Glutamatergic neuron (in vitro differentiated cells): ENCODE data around the gene EXOC6B. TPM values are rescaled to one million over a fixed set of nuclear protein-coding genes. Genes with fewer than 3 reads are reported as not detected.

Source experiments
- DNase-seq: peaks from one replicate; pipeline ENCODE4 v3.0.0; 2022
- H3K27ac Mint-ChIP-seq: one replicate; pipeline ENCODE4 v1.8.0; 2020; ENCODE audit warnings: mild to moderate bottlenecking, mixed read lengths, inconsistent platforms; ENCODE audit not compliant: unreplicated experiment
- H3K27me3 Mint-ChIP-seq: one replicate; pipeline ENCODE4 v1.8.0; 2020; ENCODE audit warnings: mild to moderate bottlenecking, moderate library complexity, mixed read lengths, inconsistent platforms; ENCODE audit not compliant: unreplicated experiment
- H3K36me3 Mint-ChIP-seq: one replicate; pipeline ENCODE4 v1.8.0; 2020; ENCODE audit warnings: mild to moderate bottlenecking, mixed read lengths, inconsistent platforms; ENCODE audit not compliant: unreplicated experiment
- H3K4me1 Mint-ChIP-seq: one replicate; pipeline ENCODE4 v1.8.0; 2020; ENCODE audit warnings: mild to moderate bottlenecking, low read depth, mixed read lengths, inconsistent platforms; ENCODE audit not compliant: unreplicated experiment
- H3K4me3 Mint-ChIP-seq: one replicate; pipeline ENCODE4 v1.8.0; 2020; ENCODE audit warnings: mild to moderate bottlenecking, mixed read lengths, inconsistent platforms; ENCODE audit not compliant: unreplicated experiment
- H3K9me3 Mint-ChIP-seq: one replicate; pipeline ENCODE4 v1.8.0; 2020; ENCODE audit warnings: mild to moderate bottlenecking, moderate library complexity, mixed read lengths, inconsistent platforms; ENCODE audit not compliant: unreplicated experiment
- total RNA-seq: library from RNA; stranded (reverse); fragmentation: NEBNext Ultra II Directional; extraction: Animal tissue kit (Norgen Biotek cat#: 25700); gene quantifications from one replicate; pipeline ENCODE4 v1.2.1, GENCODE V29; 2021; ENCODE audit not compliant: unreplicated experiment
- TF ChIP-seq, protein P1 (sequence below): fragments of 200-600 bp; sonication (generic); IDR thresholded peaks from one replicate; pipeline ENCODE4 v1.5.0; 2021; ENCODE audit not compliant: partially characterized antibody, unreplicated experiment

Gene EXOC6B
- total RNA-seq, 1 donor from 2014 or later, result 34.5 TPM

DNA sequence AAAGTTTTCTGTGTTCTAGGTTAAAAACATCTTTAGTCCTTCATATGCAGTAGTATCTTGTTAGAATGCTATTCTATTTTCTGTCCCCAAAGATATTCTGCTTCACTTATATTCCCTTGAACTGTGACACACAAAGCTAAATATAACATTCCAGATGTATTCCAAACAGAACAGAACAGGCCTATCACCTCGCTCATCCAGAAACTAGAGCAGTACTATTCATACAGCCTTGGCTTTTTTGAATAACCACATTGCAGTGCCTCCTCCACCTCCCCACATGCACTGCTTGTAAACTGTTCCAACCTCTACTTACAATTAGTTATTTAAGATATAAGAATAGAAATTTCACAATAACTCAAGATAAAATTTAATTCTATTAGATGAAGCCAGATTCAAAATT, 196.8 kb downstream of the EXOC6B start:
- Mint-ChIP-seq H3K4me1 (no peaks in the 10 kb centered on the region), H3K36me3 (no peaks in the 10 kb centered on the region), H3K9me3 (no peaks in the 10 kb centered on the region), H3K4me3 (no peak overlapping the region), H3K27ac (no peak overlapping the region), H3K27me3 (no peaks in the 10 kb centered on the region)
- TF ChIP-seq, protein P1, sequence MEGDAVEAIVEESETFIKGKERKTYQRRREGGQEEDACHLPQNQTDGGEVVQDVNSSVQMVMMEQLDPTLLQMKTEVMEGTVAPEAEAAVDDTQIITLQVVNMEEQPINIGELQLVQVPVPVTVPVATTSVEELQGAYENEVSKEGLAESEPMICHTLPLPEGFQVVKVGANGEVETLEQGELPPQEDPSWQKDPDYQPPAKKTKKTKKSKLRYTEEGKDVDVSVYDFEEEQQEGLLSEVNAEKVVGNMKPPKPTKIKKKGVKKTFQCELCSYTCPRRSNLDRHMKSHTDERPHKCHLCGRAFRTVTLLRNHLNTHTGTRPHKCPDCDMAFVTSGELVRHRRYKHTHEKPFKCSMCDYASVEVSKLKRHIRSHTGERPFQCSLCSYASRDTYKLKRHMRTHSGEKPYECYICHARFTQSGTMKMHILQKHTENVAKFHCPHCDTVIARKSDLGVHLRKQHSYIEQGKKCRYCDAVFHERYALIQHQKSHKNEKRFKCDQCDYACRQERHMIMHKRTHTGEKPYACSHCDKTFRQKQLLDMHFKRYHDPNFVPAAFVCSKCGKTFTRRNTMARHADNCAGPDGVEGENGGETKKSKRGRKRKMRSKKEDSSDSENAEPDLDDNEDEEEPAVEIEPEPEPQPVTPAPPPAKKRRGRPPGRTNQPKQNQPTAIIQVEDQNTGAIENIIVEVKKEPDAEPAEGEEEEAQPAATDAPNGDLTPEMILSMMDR, result no peak
- no peak for DNase-seq

DNA sequence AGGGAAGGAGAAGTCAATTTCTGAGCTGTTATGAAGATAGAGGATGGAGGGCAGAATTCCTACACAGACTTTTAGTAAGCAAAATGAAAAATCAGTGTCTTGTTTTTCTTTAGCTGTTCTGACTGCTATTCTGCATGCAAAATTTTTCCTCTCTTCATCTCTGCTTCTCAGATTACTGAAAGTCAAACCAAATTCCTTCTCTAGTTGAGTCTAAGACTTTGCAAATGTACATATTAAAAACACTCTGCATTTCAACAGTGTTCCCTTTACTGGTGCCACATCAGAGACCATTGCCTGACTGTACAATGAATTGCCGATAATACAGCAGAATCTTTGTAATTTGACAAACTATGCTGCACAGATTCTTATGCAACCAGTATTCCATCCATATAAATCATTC, 198.8 kb downstream of the EXOC6B start:
- H3K27ac Mint-ChIP-seq, result no peak overlapping the region
- H3K9me3 Mint-ChIP-seq, result no peaks in the 10 kb centered on the region
- TF ChIP-seq, protein P1, result no peak
- H3K27me3 Mint-ChIP-seq, result no peaks in the 10 kb centered on the region
- H3K4me1 Mint-ChIP-seq, result no peaks in the 10 kb centered on the region
- no peaks in the 10 kb centered on the region for H3K36me3 Mint-ChIP-seq
- H3K4me3 Mint-ChIP-seq, result no peak overlapping the region
- DNase-seq, result no peak

GRCh38 chr2:72625366-72625765, 200.5 kb downstream of the EXOC6B start:
- Mint-ChIP-seq H3K27me3 (no peaks in the 10 kb centered on the region), H3K36me3 (no peaks in the 10 kb centered on the region)

GRCh38 chr2:72623481-72623880, 202.4 kb downstream of the EXOC6B start:
- H3K4me3 Mint-ChIP-seq, result no peak overlapping the region
- peaks cover 3% of the 10 kb centered on the region for H3K36me3 Mint-ChIP-seq
- H3K27me3 Mint-ChIP-seq, result peaks cover 2% of the 10 kb centered on the region
- TF ChIP-seq, protein P1, result no peak
- no peak overlapping the region for H3K27ac Mint-ChIP-seq
- peaks cover 16% of the 10 kb centered on the region for H3K4me1 Mint-ChIP-seq
- H3K9me3 Mint-ChIP-seq, result no peaks in the 10 kb centered on the region
- no peak for DNase-seq

More at GRCh38 chr2:72625366-72625765, 200.5 kb downstream of the EXOC6B start:
- Mint-ChIP-seq H3K4me3 (no peak overlapping the region), H3K27ac (no peak overlapping the region), H3K4me1 (peaks cover 2% of the 10 kb centered on the region), H3K9me3 (no peaks in the 10 kb centered on the region)
- TF ChIP-seq, protein P1, result no peak
- no peak for DNase-seq

DNA sequence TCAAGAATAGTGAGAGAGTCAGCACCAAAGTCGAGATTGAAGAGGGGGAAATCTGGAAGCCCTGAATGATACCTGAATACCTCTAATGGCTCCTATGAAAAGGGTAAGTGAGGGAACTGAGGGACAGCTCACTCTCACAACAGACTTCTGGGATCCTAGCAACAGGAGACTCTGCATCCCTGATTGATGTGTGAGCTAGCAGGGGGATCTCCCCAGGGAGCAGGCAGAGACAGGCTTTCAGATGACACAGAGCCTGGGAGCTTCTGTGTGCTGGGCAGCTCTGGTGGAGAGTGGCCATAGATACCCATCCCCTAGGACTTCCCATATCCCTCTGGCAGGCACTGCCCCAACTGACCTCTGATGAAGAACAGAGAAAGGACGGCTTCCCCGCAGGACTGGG, 206.2 kb downstream of the EXOC6B start:
- H3K4me1 Mint-ChIP-seq, result peaks cover 17% of the 10 kb centered on the region
- H3K27me3 Mint-ChIP-seq, result peaks cover 2% of the 10 kb centered on the region
- peak overlapping the region; percentile 69 for H3K4me3 Mint-ChIP-seq
- peak overlapping the region; percentile 67 for H3K27ac Mint-ChIP-seq
- TF ChIP-seq, protein P1, result no peak
- peaks cover 13% of the 10 kb centered on the region for H3K36me3 Mint-ChIP-seq
- peaks cover 2% of the 10 kb centered on the region for H3K9me3 Mint-ChIP-seq
- peak; percentile 74 for DNase-seq
